H1 (cell line): Measurements from ENCODE around the gene CELF4.

Experiments
- BACH1 ChIP-seq: IDR thresholded peaks from 2 replicates; pipeline ENCODE4 v1.6.1; 2012; ENCODE audit warnings: low read length, improper control_type of control experiment
- CHD1 ChIP-seq: IDR thresholded peaks from 2 replicates; pipeline ENCODE4 v1.6.1; 2012; ENCODE audit warnings: low read depth, low read length, improper control_type of control experiment
- EZH2 ChIP-seq: fragments of 200-600 bp; sonication (generic); IDR thresholded peaks from 2 replicates; pipeline ENCODE4 v1.7.1; 2012; ENCODE audit warnings: low read depth, mild to moderate bottlenecking, moderate library complexity, low read length, inconsistent platforms; ENCODE audit not compliant: severe bottlenecking
- FOSL1 ChIP-seq: IDR thresholded peaks from 2 replicates; pipeline ENCODE4 v1.6.1; 2011; ENCODE audit warnings: mild to moderate bottlenecking, low read depth, low read length, moderate library complexity; ENCODE audit not compliant: insufficient read depth
- GABPA ChIP-seq: IDR thresholded peaks from 2 replicates; pipeline ENCODE4 v1.6.1; 2011; ENCODE audit warnings: mild to moderate bottlenecking, low read length, moderate library complexity, borderline replicate concordance; ENCODE audit not compliant: insufficient read depth
- JUN ChIP-seq: IDR thresholded peaks from 2 replicates; pipeline ENCODE4 v1.6.1; 2011; ENCODE audit warnings: low read depth, mild to moderate bottlenecking, improper control_type of control experiment, low read length
- JUND ChIP-seq: IDR thresholded peaks from 2 replicates; pipeline ENCODE4 v1.6.1; 2011; ENCODE audit warnings: mild to moderate bottlenecking, improper control_type of control experiment, low read length
- MAFK ChIP-seq: IDR thresholded peaks from 2 replicates; pipeline ENCODE4 v1.6.1; 2012; ENCODE audit warnings: low read depth, mild to moderate bottlenecking, improper control_type of control experiment, low read length
- PHF8 ChIP-seq: fragments of 200-600 bp; sonication (generic); conservative IDR thresholded peaks from 2 replicates; pipeline ENCODE4 v1.7.1; 2012; ENCODE audit warnings: low read depth, mild to moderate bottlenecking, inconsistent platforms, low read length, moderate library complexity
- RFX5 ChIP-seq: IDR thresholded peaks from 2 replicates; pipeline ENCODE4 v1.6.1; 2011; ENCODE audit warnings: low read depth, low read length, improper control_type of control experiment, borderline replicate concordance
- SRF ChIP-seq: IDR thresholded peaks from 2 replicates; pipeline ENCODE4 v1.6.1; 2011; ENCODE audit warnings: mild to moderate bottlenecking, low read depth, low read length, moderate library complexity
- TF ChIP-seq, protein P1 (sequence below): IDR thresholded peaks from 2 replicates; pipeline ENCODE4 v1.6.1; 2012; ENCODE audit warnings: inconsistent platforms
- TF ChIP-seq, protein P2 (sequence below), 3 experiments: IDR thresholded peaks; 1 replicate in 2 of 3; 2 replicates in 1 of 3; pipeline versions ENCODE4 v1.5.1 to v1.6.1; 2011; ENCODE audit warnings: low read length in 3 of 3, mild to moderate bottlenecking in 3 of 3, inconsistent platforms in 2 of 3, low read depth in 1 of 3, moderate library complexity in 1 of 3; ENCODE audit not compliant: insufficient read depth in 1 of 3; ENCODE audit errors: control extremely low read depth in 1 of 3
- TF ChIP-seq, protein P3 (sequence below): IDR thresholded peaks from 2 replicates; pipeline ENCODE4 v1.6.1; 2011; ENCODE audit warnings: low read length, improper control_type of control experiment

DNA sequence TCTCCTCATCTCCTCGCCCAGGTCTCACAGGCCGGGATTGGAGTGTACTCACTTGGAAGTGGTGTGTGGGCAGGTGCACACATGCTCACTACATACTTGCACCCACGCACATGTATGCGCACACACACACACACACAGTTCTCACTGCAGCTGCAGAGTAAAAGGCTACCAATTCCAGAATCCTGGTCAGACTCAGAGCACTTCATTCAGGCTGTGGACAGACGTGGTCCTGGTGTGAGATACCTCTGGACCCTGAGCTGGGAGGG lies 19.4 kb downstream of the CELF4 start:
- TF ChIP-seq, protein P1, sequence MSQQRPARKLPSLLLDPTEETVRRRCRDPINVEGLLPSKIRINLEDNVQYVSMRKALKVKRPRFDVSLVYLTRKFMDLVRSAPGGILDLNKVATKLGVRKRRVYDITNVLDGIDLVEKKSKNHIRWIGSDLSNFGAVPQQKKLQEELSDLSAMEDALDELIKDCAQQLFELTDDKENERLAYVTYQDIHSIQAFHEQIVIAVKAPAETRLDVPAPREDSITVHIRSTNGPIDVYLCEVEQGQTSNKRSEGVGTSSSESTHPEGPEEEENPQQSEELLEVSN = no peak
- TF ChIP-seq, protein P2, sequence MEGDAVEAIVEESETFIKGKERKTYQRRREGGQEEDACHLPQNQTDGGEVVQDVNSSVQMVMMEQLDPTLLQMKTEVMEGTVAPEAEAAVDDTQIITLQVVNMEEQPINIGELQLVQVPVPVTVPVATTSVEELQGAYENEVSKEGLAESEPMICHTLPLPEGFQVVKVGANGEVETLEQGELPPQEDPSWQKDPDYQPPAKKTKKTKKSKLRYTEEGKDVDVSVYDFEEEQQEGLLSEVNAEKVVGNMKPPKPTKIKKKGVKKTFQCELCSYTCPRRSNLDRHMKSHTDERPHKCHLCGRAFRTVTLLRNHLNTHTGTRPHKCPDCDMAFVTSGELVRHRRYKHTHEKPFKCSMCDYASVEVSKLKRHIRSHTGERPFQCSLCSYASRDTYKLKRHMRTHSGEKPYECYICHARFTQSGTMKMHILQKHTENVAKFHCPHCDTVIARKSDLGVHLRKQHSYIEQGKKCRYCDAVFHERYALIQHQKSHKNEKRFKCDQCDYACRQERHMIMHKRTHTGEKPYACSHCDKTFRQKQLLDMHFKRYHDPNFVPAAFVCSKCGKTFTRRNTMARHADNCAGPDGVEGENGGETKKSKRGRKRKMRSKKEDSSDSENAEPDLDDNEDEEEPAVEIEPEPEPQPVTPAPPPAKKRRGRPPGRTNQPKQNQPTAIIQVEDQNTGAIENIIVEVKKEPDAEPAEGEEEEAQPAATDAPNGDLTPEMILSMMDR (IDR thresholded peaks at IDR 0.05; ENCODE audit: control extremely low read depth in 1 of 3, insufficient read depth in 1 of 3, low read depth in 1 of 3, low read length in 3 of 3) = no peak
- TF ChIP-seq, protein P3, sequence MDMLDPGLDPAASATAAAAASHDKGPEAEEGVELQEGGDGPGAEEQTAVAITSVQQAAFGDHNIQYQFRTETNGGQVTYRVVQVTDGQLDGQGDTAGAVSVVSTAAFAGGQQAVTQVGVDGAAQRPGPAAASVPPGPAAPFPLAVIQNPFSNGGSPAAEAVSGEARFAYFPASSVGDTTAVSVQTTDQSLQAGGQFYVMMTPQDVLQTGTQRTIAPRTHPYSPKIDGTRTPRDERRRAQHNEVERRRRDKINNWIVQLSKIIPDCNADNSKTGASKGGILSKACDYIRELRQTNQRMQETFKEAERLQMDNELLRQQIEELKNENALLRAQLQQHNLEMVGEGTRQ = no peak
- TF ChIP-seq SRF (no peak), BACH1 (no peak), JUN (no peak), JUND (no peak), FOSL1 (no peak), CHD1 (no peak), MAFK (no peak), GABPA (no peak), PHF8 (no peak), EZH2 (no peak), RFX5 (no peak)
